ENCODE data around the gene BRI3BP. TPM values are rescaled to one million over a fixed set of nuclear protein-coding genes. Genes with fewer than 3 reads are reported as not detected.
"Not testable (repeated sequence)": the region's sequence is repeated elsewhere in the genome, so short reads cannot be mapped to it uniquely, and the experiment has no call there.

The BRI3BP gene
- total RNA-seq, 1 donor from 2014 or later, result 3.4 TPM

DNA sequence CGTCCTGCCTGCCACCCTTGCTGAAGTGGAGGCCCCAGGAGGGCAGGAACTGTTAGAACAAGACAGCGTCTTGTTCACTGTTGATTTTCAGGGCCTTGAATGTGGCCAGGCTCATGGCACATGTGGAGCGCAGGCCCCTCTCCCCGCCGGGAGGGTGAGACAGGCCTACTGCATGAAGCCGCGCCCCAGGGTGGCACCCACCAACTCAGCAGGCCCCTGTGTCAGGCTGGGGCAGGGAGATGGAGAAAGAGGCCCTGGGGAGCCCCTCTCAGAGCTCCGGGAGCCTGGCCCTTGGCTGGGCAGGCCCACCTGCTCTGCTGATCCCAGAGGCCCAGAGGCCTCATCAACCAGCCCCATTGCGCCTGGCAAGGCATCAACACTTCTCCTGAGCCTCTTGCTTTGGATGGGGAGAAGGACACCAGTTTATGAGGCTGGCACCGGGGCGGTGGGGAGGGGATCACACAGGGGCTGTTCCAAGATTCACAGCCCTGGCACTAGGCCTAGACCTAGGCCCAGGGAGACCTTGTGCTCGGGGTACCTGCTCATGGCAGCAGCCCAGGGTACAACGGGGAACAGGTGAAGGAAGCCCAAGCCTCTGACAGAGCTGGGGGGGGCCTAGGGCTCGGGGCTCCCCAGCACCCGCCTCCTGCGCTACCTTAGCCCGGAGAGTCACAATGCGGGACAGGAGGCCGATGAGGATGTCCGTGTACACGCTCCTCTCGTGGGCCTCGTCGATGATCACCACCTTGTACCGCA is 22.6 kb upstream of the BRI3BP start:
- intact Hi-C loops (cut with DNase I), result no loop called here
- no peak for DNase-seq (ENCODE audit: low spot score)

- DNase-seq (ENCODE audit: low spot score), result no peak
- intact Hi-C loops (cut with DNase I), result no loop called here
Observed at GRCh38 chr12:124971603-124972002, 21.8 kb upstream of the BRI3BP start.

DNA sequence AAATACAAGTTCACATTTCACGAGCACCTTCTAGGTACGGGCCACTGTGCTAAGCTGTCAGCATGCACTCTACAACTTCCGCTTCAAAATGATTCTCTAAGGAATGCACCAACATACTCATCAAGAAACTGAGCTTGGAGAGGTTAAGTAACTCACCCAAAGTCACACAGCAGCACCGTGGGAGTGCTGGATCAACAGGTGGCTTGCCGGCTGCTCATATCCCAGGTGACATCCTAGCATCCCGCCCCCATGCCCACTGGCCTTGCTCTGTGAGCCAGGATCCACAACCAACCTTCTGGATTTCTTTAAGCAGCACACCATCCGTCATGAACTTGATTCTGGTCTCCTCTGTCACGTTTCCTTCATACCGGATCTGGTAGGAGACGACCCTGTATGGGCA is 21.2 kb upstream of the BRI3BP start:
- no peak for DNase-seq (ENCODE audit: low spot score)

DNA sequence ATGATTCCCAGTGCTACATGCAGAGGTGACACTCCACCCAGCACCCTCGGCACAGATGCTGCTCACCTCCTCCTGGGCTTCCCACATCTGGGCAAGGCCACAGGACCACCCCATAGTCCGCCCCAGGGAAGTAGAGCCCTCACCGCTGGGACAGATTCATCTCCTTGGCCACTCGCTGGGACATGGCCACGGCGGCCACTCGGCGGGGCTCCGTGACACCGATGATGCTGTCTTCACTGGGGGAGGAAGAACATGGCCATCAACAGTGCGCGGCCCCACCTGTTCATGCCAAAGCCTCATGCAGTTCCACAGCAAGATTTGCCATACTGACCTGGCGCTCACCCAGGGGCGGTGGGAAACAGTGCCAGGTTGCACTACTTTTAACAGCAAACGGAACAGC is 18.2 kb upstream of the BRI3BP start:
- intact Hi-C loops (cut with DNase I), result no loop called here
- no peak for DNase-seq (ENCODE audit: low spot score)

More for the DNA sequence above, 21.2 kb upstream of the BRI3BP start:
- intact Hi-C loops (cut with DNase I), result no loop called here

DNA sequence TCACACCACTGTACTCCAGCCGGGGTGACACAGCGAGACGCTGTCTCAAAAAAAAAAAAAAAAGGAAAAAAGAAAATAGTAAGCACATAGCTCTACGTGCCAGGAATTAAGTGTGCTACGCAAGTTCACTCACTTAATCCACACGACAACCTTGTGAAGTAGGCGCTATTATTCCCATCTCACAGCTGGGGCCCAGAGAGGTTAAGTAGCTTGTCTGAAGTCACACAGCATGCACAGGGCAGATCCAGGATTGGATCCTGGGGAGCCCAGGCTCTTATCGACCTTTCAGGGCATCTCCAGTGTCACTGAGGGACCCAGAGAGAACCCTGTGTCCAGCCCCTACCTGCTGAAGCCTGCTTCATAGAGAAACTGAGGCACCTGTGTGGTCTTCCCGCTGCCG is 16.4 kb upstream of the BRI3BP start:
- intact Hi-C loops (cut with DNase I), result no loop called here
- DNase-seq (ENCODE audit: low spot score), result no peak

GRCh38 chr12:124979568-124979967 is 13.9 kb upstream of the BRI3BP start:
- intact Hi-C loops (cut with DNase I), result no loop called here
- DNase-seq (ENCODE audit: low spot score), result no peak

- intact Hi-C loops (cut with DNase I), result no loop called here
- no peak for DNase-seq (ENCODE audit: low spot score)
Observed at GRCh38 chr12:124980098-124980892, 13.2 kb upstream of the BRI3BP start.

DNA sequence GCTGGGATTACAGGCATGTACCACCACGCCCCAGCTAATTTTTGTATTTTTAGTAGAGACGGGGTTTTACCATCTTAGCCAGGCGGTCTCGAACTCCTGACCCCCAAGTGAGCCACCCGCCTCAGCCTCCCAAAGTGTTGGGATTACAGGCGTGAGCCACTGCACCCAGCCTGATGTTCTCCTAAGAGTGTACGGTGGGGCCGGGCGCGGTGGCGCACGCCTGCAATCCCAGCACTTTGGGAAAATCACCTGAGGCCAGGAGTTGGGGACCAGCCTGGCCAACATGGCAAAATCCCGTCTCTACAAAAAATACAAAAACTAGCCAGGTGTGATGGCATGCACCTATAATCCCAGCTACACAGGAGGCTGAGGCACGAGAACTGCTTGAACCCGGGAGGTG is 6.6 kb upstream of the BRI3BP start:
- DNase-seq (ENCODE audit: low spot score); intact Hi-C loops (cut with DNase I): not testable (repeated sequence)

- intact Hi-C loops (cut with DNase I), result no loop called here
- DNase-seq (ENCODE audit: low spot score), result peak; percentile 88
Observed at GRCh38 chr12:124992874-124993625, 395 bp upstream of the BRI3BP start.

- intact Hi-C loops (cut with DNase I), result no loop called here
- DNase-seq (ENCODE audit: low spot score), result no peak
Observed at GRCh38 chr12:124994437-124994975, 1.1 kb downstream of the BRI3BP start.

DNA sequence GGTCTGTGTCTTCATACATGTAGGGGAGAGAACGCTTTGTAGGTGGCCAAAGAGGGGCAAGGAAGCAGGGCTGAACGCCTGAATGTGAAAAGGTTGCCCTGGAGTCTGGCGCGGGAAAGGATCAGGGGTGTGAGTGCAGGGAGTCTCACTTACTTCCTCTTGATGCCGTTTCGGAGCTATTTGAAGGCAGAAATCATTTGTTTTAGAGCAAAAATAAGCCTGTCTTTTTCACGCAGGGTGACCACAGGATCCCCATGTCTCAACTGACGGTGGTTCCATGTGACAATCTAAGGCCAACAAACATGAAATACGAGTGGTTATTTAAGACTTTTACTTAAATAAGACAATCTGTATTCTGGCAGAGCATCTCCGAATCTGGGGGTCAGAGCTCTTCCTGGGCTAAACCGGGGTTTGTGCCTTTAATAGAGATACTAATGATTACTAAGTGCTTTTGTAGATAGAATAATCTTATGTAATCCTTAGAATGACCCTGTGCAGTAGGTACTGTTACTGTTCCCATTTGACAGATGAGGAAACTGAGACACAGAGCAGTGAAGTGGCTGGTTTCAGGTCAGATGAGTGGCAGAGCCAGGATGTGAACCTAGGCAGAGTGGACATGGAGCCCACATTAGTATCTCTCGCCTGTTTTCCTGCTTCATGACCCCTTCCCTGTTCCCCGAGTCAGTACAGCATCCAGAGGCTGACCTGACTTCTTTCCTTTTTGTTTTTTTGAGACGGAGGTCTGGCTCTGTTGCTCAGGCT is 1.9 kb downstream of the BRI3BP start:
- DNase-seq (ENCODE audit: low spot score), result no peak
- intact Hi-C loops (cut with DNase I), result no loop called here

- DNase-seq (ENCODE audit: low spot score), result no peak
- intact Hi-C loops (cut with DNase I), result no loop called here
Observed at GRCh38 chr12:124998705-124999104, 5.3 kb downstream of the BRI3BP start.

GRCh38 chr12:125001636-125002035 is 8.2 kb downstream of the BRI3BP start:
- intact Hi-C loops (cut with DNase I), result no loop called here

GRCh38 chr12:125003021-125003420 is 9.6 kb downstream of the BRI3BP start:
- DNase-seq (ENCODE audit: low spot score), result no peak
- intact Hi-C loops (cut with DNase I), result no loop called here

More at GRCh38 chr12:125001636-125002035, 8.2 kb downstream of the BRI3BP start:
- DNase-seq (ENCODE audit: low spot score), result no peak

- intact Hi-C loops (cut with DNase I), result no loop called here
- no peak for DNase-seq (ENCODE audit: low spot score)
Observed at GRCh38 chr12:125004621-125005020, 11.2 kb downstream of the BRI3BP start.

DNA sequence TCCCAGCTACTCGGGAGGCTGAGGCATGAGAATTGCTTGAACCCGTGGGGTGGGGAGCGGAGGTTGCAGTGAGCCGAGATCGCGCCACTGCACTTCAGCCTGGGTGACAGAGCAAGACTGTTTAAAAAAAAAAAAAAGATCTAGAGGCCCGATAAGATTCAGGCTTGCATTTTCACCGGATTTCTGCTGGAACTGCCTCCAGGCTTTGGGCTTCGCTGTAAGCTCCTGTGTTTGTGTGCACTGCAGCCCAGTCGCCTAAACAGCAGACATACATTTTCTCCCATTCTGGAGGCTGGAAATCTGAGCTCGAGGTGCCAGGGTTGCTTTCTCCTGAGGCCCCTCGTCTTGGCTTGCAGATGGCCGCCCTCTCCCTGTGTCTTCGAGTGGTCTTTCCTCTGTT is 12.2 kb downstream of the BRI3BP start:
- intact Hi-C loops (cut with DNase I), result no loop called here
- DNase-seq (ENCODE audit: low spot score), result no peak

DNA sequence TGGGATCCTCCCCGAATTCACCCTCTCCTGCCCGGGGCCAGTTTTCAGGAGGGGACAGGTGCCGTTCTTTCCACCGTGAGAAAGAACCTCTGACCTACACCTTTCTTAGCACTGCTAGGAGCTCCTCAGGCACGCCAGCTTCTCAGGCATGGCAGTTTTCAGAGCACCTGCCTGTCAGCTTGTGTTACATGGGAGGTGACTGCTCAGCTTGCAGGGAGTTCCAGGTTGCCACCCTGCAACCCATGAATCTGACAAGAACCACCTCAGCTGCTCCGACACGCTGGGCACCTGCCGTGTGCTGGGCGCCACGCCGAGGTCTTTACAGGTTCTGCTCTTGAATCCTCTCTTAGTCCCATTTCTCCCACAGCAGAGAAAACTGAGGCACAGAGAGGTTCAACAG is 12.9 kb downstream of the BRI3BP start:
- intact Hi-C loops (cut with DNase I), result no loop called here
- DNase-seq (ENCODE audit: low spot score), result no peak

- DNase-seq (ENCODE audit: low spot score), result no peak
- intact Hi-C loops (cut with DNase I), result no loop called here
Observed at GRCh38 chr12:125013816-125014442, 20.5 kb downstream of the BRI3BP start.

DNA sequence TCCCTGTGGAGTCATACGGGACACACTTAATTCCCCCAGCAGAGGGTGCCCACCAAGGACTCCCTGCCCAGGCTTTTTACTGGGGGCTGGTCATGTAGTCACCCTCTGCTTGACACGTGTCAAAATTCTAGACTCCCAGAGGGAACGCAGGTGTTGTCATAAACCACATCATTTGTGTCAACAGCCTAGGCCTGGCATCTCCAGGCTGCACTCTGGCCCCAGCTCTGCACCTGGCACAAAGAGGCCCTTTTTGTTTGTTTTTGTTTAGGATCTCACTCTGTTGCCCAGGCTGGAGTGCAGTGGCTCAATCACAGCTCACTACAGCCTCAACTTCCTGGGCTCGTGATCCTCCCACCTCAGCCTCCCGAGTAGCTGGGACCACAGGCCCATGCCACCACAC is 21.1 kb downstream of the BRI3BP start:
- no peak for DNase-seq (ENCODE audit: low spot score)
- intact Hi-C loops (cut with DNase I), result no loop called here

All from cardiac septum (tissue), 1 donor.